ENCODE data around the gene PSMD13. TPM values are rescaled to one million over a fixed set of nuclear protein-coding genes. Genes with fewer than 3 reads are reported as not detected.

PSMD13 gene
- total RNA-seq, 1 donor from 2014 or later, result 94.1 TPM

GRCh38 chr11:210803-211180 is 26.0 kb upstream of the PSMD13 start:
- H3K4me1 ChIP-seq, result peaks cover 56% of the 10 kb centered on the region
- H3K27me3 ChIP-seq (ENCODE audit: low read depth), result no peaks in the 10 kb centered on the region
- TF ChIP-seq CTCF (IDR thresholded peaks at IDR 0.05; ENCODE audit: borderline replicate concordance), result no peak
- peak overlapping the region; percentile 95 for H3K4me3 ChIP-seq
- no peak overlapping the region for H3K27ac ChIP-seq (replicated peaks)
- no peaks in the 10 kb centered on the region for H3K9me3 ChIP-seq (replicated peaks)
- peaks cover 65% of the 10 kb centered on the region for H3K36me3 ChIP-seq
- intact Hi-C loops (cut with micrococcal nuclease), result no loop called here
- DNase-seq, result no peak

DNA sequence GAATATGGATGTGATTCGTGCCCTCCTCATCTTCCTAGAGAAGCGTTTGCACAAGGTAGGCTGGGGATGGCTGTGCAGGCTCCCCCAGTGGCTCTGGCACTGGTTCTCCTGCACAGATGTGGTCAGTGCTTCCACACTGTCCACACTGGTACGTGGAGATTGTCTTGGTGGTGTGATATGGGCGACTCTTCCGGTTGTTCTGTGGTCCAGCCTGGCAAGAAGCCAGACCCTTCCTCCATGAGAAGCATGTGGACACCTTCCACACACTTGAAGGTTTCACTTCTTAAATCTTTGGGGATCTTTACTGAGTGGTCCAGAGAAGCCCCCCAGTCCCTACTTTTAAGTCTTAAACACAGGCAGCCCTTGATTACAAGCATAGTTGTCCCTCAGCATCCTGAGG is 25.5 kb upstream of the PSMD13 start:
- no peaks in the 10 kb centered on the region for H3K27me3 ChIP-seq (ENCODE audit: low read depth)
- TF ChIP-seq CTCF (IDR thresholded peaks at IDR 0.05; ENCODE audit: borderline replicate concordance), result no peak
- H3K27ac ChIP-seq (replicated peaks), result no peak overlapping the region
- peaks cover 51% of the 10 kb centered on the region for H3K4me1 ChIP-seq
- peaks cover 70% of the 10 kb centered on the region for H3K36me3 ChIP-seq
- H3K4me3 ChIP-seq, result no peak overlapping the region
- no peaks in the 10 kb centered on the region for H3K9me3 ChIP-seq (replicated peaks)
- no peak for DNase-seq
- intact Hi-C loops (cut with micrococcal nuclease), result no loop called here

DNA sequence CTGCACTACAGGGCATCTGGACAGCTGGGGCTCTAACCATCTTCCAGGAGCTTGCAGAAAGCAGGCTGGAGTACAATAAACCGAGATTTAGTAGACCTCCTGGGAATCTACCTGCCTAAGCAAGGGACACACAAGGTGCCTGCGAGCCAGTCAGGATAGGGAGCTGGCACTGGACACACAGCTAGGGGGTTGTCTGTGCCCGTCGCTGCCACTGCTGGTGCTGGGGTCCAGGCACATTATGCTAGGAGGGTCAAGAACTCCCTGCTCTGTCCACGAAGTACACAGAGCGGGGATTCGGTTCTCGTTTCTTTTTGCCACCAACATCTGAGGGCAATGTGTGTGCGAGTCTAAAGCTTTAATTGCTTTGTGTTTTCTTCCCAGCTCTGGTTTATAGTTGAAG is 25.0 kb upstream of the PSMD13 start:
- H3K9me3 ChIP-seq (replicated peaks), result no peaks in the 10 kb centered on the region
- intact Hi-C loops (cut with micrococcal nuclease), result no loop called here
- peaks cover 47% of the 10 kb centered on the region for H3K4me1 ChIP-seq
- no peaks in the 10 kb centered on the region for H3K27me3 ChIP-seq (ENCODE audit: low read depth)
- H3K27ac ChIP-seq (replicated peaks), result no peak overlapping the region
- no peak for TF ChIP-seq CTCF (IDR thresholded peaks at IDR 0.05; ENCODE audit: borderline replicate concordance)
- H3K36me3 ChIP-seq, result peaks cover 73% of the 10 kb centered on the region
- DNase-seq, result no peak
- H3K4me3 ChIP-seq, result no peak overlapping the region

DNA sequence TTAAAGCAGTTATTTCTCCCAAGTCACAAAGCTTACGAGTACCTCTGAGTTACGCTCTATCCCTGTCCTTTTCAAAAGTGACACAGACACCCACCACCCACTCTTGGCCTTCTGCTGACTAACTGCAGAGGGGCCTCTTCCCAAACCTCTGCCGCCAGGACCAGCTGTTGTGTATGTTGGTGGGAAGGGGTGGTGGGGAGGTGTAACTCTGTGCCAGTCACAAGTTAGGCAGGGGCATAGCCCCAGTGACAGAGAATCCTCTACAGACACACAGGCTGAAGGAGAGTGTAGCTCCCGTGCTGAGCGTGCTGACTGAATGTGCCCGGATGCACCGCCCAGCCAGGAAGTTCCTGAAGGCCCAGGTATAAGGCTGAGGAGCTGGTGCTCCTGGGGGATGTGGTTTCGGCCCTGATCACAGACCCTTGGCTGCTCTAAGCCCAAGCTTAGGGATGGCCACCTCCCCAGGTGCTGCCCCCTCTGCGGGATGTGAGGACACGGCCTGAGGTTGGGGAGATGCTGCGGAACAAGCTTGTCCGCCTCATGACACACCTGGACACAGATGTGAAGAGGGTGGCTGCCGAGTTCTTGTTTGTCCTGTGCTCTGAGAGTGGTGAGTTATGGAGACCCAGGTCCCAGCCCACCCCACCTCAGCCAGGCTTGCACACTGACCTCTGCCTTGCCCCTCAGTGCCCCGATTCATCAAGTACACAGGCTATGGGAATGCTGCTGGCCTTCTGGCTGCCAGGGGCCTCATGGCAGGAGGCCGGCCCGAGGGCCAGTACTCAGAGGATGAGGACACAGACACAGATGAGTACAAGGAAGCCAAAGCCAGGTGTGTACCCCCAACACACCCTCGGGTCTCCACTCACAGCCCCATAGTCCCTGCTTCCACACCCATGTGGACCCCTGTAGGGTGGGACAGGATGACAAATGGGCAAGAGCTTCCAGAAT is 24.4 kb upstream of the PSMD13 start:
- Histone ChIP-seq H3K9me3 (replicated peaks) (no peaks in the 10 kb centered on the region), H3K27me3 (ENCODE audit: low read depth) (no peaks in the 10 kb centered on the region), H3K27ac (replicated peaks) (no peak overlapping the region), H3K4me1 (peaks cover 42% of the 10 kb centered on the region), H3K36me3 (peaks cover 77% of the 10 kb centered on the region), H3K4me3 (no peak overlapping the region)
- DNase-seq, result no peak
- TF ChIP-seq CTCF (IDR thresholded peaks at IDR 0.05; ENCODE audit: borderline replicate concordance), result no peak
- intact Hi-C loops (cut with micrococcal nuclease), result no loop called here

DNA sequence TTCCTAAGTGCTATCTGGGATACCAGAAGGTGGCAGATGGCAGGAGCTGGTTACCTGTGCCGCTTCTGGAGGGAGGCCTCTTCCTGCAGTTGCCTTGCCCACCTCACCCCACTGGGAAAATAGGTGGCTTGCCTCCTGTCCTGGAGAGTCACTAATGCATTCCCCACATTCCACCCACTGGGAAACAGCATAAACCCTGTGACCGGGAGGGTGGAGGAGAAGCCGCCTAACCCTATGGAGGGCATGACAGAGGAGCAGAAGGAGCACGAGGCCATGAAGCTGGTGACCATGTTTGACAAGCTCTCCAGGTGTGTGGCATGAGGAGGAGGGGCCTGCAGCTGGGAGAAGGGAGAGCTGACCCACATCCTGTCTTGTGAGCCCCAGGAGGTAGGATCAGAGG is 23.7 kb upstream of the PSMD13 start:
- Histone ChIP-seq H3K4me3 (no peak overlapping the region), H3K4me1 (peaks cover 36% of the 10 kb centered on the region), H3K36me3 (peaks cover 80% of the 10 kb centered on the region), H3K27me3 (ENCODE audit: low read depth) (no peaks in the 10 kb centered on the region), H3K27ac (replicated peaks) (no peak overlapping the region), H3K9me3 (replicated peaks) (no peaks in the 10 kb centered on the region)
- no peak for DNase-seq
- intact Hi-C loops (cut with micrococcal nuclease), result no loop called here
- TF ChIP-seq CTCF (IDR thresholded peaks at IDR 0.05; ENCODE audit: borderline replicate concordance), result no peak

All from left ventricle myocardium inferior (tissue), 1 donor.